KMS-11 (cell line): ENCODE results near the gene IRF2BP2.

ENCODE experiments used
- H2AFZ ChIP-seq: fragments of 200-600 bp; sonication (generic); 2 replicates; pipeline ENCODE4 v1.6.1; 2016; ENCODE audit warnings: antibody characterized with exemption, mixed run types, low read depth
- H3K27ac ChIP-seq: fragments of 200-600 bp; sonication (generic); 2 replicates; pipeline ENCODE4 v1.6.1; 2016; ENCODE audit warnings: mild to moderate bottlenecking, mixed run types
- H3K27me3 ChIP-seq: fragments of 200-600 bp; sonication (generic); 2 replicates; pipeline ENCODE4 v1.6.1; 2017; ENCODE audit warnings: mild to moderate bottlenecking, low read depth, mixed run types, moderate library complexity; ENCODE audit not compliant: insufficient read depth
- H3K36me3 ChIP-seq: fragments of 200-600 bp; sonication (generic); 2 replicates; pipeline ENCODE4 v1.6.1; 2017; ENCODE audit warnings: mild to moderate bottlenecking, mixed run types; ENCODE audit not compliant: insufficient read depth
- H3K4me1 ChIP-seq: fragments of 200-600 bp; sonication (generic); 2 replicates; pipeline ENCODE4 v1.6.1; 2016; ENCODE audit warnings: mild to moderate bottlenecking, low read depth, mixed run types; ENCODE audit not compliant: poor library complexity, severe bottlenecking
- H3K4me2 ChIP-seq: fragments of 200-600 bp; sonication (generic); 2 replicates; pipeline ENCODE4 v1.7.0; 2016; ENCODE audit warnings: mild to moderate bottlenecking, mixed run types
- H3K4me3 ChIP-seq: fragments of 200-600 bp; sonication (generic); IDR thresholded peaks from 2 replicates; pipeline ENCODE4 v1.6.1; 2017; ENCODE audit warnings: low read depth, low read length, mixed read lengths; ENCODE audit not compliant: insufficient read depth
- H3K79me2 ChIP-seq: fragments of 200-600 bp; sonication (generic); 2 replicates; pipeline ENCODE4 v1.6.1; 2016; ENCODE audit warnings: low read depth, mixed run types; ENCODE audit not compliant: insufficient read depth
- H3K9ac ChIP-seq: fragments of 200-600 bp; sonication (generic); 2 replicates; pipeline ENCODE4 v1.6.1; 2016; ENCODE audit warnings: mild to moderate bottlenecking, mixed run types
- H4K20me1 ChIP-seq: fragments of 200-600 bp; sonication (generic); 2 replicates; pipeline ENCODE4 v1.6.1; 2016; ENCODE audit warnings: mild to moderate bottlenecking, mixed run types; ENCODE audit not compliant: insufficient read depth
- TF ChIP-seq, protein P1 (sequence below): fragments of 200-600 bp; sonication (generic); conservative IDR thresholded peaks from 2 replicates; pipeline ENCODE4 v1.6.1; 2017; ENCODE audit warnings: low read depth, mild to moderate bottlenecking, antibody characterized with exemption, low read length, moderate library complexity, mixed read lengths

IRF2BP2 gene

DNA sequence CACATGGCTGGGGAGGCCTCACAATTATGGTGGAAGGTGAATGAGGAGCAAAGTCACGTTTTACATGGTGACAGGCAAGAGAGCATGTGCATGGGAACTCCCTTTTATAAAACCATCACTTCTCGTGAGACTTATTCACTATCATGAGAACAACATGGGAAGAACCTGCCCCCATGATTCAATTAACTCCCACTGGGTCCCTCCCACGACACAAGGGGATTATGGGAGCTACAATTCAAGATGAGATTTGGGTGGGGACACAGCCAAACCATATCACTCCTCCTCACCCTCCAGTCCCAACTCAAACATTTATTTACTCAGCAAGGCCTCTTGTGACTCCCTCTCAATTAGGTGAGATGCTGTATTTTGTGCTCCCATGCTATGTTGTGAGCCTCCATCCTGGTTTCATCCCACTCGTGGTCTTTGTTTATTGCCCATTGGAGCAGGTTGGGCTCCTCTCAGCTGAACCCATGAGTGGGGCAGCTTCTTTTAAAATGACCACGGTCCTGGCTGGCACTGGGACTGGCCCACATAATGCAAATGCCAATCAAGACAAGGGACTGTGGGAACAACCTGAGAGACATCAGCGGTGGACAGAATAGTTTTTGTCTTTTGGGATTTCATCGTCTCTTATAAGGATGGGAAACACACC lies 28.8 kb downstream of the IRF2BP2 start:
- no peak overlapping the region for H3K4me3 ChIP-seq
- TF ChIP-seq, protein P1, sequence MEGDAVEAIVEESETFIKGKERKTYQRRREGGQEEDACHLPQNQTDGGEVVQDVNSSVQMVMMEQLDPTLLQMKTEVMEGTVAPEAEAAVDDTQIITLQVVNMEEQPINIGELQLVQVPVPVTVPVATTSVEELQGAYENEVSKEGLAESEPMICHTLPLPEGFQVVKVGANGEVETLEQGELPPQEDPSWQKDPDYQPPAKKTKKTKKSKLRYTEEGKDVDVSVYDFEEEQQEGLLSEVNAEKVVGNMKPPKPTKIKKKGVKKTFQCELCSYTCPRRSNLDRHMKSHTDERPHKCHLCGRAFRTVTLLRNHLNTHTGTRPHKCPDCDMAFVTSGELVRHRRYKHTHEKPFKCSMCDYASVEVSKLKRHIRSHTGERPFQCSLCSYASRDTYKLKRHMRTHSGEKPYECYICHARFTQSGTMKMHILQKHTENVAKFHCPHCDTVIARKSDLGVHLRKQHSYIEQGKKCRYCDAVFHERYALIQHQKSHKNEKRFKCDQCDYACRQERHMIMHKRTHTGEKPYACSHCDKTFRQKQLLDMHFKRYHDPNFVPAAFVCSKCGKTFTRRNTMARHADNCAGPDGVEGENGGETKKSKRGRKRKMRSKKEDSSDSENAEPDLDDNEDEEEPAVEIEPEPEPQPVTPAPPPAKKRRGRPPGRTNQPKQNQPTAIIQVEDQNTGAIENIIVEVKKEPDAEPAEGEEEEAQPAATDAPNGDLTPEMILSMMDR, result no peak
- H2AFZ ChIP-seq, result no peak overlapping the region
- H3K4me1 ChIP-seq, result no peaks in the 10 kb centered on the region
- H3K4me2 ChIP-seq, result no peak overlapping the region
- no peaks in the 10 kb centered on the region for H4K20me1 ChIP-seq
- no peaks in the 10 kb centered on the region for H3K36me3 ChIP-seq
- no peaks in the 10 kb centered on the region for H3K27me3 ChIP-seq
- no peak overlapping the region for H3K9ac ChIP-seq
- H3K27ac ChIP-seq, result no peak overlapping the region
- no peaks in the 10 kb centered on the region for H3K79me2 ChIP-seq

- Histone ChIP-seq H2AFZ (no peak overlapping the region), H3K4me1 (no peaks in the 10 kb centered on the region)
- TF ChIP-seq, protein P1, result peak; percentile 49
Measured at GRCh38 chr1:234579967-234580366, 30.0 kb downstream of the IRF2BP2 start.

DNA sequence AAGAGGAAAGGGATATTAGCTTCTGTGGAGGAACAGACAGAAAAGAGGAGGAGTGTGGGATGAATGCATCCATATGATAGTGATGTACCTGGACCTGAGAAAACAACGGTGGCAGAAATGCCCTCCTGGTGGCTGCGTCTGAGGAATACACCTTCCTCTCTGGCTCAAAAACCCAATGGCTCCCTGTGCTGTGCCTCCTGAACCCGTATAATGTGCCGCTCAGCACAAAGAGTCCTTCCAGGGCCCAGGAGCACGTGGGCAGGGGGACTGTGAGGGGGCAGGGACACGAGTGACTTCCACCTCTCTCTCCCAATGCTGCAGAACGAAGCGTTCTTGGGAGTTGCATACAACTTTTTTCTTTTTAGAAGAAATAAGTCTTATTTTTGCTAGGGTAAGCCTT lies 31.2 kb downstream of the IRF2BP2 start:
- Histone ChIP-seq H3K4me2 (no peak overlapping the region), H3K4me3 (no peak overlapping the region), H4K20me1 (no peaks in the 10 kb centered on the region), H3K27ac (no peak overlapping the region), H3K4me1 (no peaks in the 10 kb centered on the region), H3K27me3 (no peaks in the 10 kb centered on the region), H3K36me3 (no peaks in the 10 kb centered on the region), H3K79me2 (no peaks in the 10 kb centered on the region), H3K9ac (no peak overlapping the region), H2AFZ (no peak overlapping the region)
- TF ChIP-seq, protein P1, result no peak

More at GRCh38 chr1:234579967-234580366, 30.0 kb downstream of the IRF2BP2 start:
- Histone ChIP-seq H3K79me2 (no peaks in the 10 kb centered on the region), H3K9ac (no peak overlapping the region), H3K36me3 (no peaks in the 10 kb centered on the region), H3K4me3 (no peak overlapping the region), H3K27me3 (no peaks in the 10 kb centered on the region), H3K4me2 (no peak overlapping the region), H3K27ac (no peak overlapping the region), H4K20me1 (no peaks in the 10 kb centered on the region)

- H3K27ac ChIP-seq, result no peak overlapping the region
- H4K20me1 ChIP-seq, result no peaks in the 10 kb centered on the region
- TF ChIP-seq, protein P1, result no peak
- H2AFZ ChIP-seq, result no peak overlapping the region
- no peak overlapping the region for H3K4me3 ChIP-seq
- no peaks in the 10 kb centered on the region for H3K4me1 ChIP-seq
- H3K9ac ChIP-seq, result no peak overlapping the region
- H3K4me2 ChIP-seq, result no peak overlapping the region
- H3K36me3 ChIP-seq, result no peaks in the 10 kb centered on the region
- H3K79me2 ChIP-seq, result no peaks in the 10 kb centered on the region
- H3K27me3 ChIP-seq, result no peaks in the 10 kb centered on the region
Measured at GRCh38 chr1:234578087-234578486, 31.9 kb downstream of the IRF2BP2 start.
